Measurements from ENCODE around the gene CHIT1.
A peak's percentile ranks its signal among the peaks of the same experiment; 100 is the strongest.

DNA sequence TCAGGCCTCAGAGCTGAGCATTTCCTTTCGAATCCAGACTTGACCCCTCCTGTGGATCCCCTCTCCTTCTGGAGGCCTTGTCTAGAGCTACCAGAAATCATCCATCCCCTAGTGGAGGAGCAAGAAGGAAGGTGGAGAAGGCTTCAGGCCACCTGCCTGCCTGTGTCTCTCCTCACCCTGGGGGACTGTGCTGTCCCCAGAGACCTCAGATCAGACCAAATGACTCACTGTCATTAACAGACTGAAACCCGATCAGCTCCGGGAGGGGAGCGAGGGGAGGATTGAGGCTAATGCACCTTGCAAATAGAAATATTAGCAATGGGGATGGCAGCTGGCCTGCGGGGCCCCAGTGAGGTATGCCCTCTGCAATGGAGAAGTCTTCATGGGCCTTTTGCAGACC lies 55.9 kb downstream of the CHIT1 start:
- TF ChIP-seq, protein P1, sequence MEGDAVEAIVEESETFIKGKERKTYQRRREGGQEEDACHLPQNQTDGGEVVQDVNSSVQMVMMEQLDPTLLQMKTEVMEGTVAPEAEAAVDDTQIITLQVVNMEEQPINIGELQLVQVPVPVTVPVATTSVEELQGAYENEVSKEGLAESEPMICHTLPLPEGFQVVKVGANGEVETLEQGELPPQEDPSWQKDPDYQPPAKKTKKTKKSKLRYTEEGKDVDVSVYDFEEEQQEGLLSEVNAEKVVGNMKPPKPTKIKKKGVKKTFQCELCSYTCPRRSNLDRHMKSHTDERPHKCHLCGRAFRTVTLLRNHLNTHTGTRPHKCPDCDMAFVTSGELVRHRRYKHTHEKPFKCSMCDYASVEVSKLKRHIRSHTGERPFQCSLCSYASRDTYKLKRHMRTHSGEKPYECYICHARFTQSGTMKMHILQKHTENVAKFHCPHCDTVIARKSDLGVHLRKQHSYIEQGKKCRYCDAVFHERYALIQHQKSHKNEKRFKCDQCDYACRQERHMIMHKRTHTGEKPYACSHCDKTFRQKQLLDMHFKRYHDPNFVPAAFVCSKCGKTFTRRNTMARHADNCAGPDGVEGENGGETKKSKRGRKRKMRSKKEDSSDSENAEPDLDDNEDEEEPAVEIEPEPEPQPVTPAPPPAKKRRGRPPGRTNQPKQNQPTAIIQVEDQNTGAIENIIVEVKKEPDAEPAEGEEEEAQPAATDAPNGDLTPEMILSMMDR (IDR thresholded peaks at IDR 0.05 in 4 of 5, conservative IDR thresholded peaks at IDR 0.05 in 1 of 5) = peak in 3 of 5 experiments; percentile 15 to 27 (median 17)
- TF ChIP-seq POLR2A (IDR thresholded peaks at IDR 0.05) = peak in 1 of 2 donors; percentile 48
